ENCODE results near the gene DCXR. TPM values are rescaled to one million over a fixed set of nuclear protein-coding genes. Genes with fewer than 3 reads are reported as not detected.

The DCXR gene
- total RNA-seq, 1 experiment from 2014 or later = 140 TPM

DNA sequence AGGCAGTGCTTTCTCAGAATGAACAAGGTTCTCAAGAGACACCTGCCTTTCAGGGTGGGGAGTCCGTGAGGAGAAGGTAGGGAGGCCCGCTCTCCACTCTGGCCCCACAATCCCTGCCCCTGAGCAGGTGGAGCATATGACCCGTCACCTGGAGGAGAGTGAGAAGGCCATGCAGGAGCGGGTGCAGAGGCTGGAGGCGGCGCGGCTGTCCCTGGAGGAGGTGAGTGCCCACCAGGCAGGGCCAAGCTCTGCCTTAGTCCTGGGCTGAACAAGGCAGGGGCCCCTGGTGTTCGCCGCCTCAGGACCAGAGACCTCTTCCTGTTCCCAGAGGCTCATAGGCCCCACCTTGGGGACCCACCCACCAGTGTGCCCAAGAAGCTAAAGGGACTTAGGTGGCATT lies 8.5 kb downstream of the DCXR start:
- intact Hi-C loops (cut with micrococcal nuclease; ENCODE audit: unreplicated experiment) = no loop called here
- H3K4me1 ChIP-seq (ENCODE audit: insufficient read depth, low read length, poor library complexity, severe bottlenecking) = peaks cover 7% of the 10 kb centered on the region
- ChIA-PET CTCF (no interaction called here), POLR2A (ENCODE audit: low non-redundant PET) (no interaction called here)
- H3K36me3 ChIP-seq (ENCODE audit: insufficient read depth, low read length, poor library complexity, severe bottlenecking) = peaks cover 5% of the 10 kb centered on the region
- H3K27ac ChIP-seq (ENCODE audit: low read depth, low read length, poor library complexity, severe bottlenecking) = no peak overlapping the region
- no peaks in the 10 kb centered on the region for H3K27me3 ChIP-seq (replicated peaks; ENCODE audit: insufficient read depth, low read depth, low read length, poor library complexity)
- no peak overlapping the region for H3K4me3 ChIP-seq (ENCODE audit: low read depth, low read length, poor library complexity, severe bottlenecking)
- no peaks in the 10 kb centered on the region for H3K9me3 ChIP-seq (ENCODE audit: low read depth, low read length, poor library complexity, severe bottlenecking)
- TF ChIP-seq, protein P1, sequence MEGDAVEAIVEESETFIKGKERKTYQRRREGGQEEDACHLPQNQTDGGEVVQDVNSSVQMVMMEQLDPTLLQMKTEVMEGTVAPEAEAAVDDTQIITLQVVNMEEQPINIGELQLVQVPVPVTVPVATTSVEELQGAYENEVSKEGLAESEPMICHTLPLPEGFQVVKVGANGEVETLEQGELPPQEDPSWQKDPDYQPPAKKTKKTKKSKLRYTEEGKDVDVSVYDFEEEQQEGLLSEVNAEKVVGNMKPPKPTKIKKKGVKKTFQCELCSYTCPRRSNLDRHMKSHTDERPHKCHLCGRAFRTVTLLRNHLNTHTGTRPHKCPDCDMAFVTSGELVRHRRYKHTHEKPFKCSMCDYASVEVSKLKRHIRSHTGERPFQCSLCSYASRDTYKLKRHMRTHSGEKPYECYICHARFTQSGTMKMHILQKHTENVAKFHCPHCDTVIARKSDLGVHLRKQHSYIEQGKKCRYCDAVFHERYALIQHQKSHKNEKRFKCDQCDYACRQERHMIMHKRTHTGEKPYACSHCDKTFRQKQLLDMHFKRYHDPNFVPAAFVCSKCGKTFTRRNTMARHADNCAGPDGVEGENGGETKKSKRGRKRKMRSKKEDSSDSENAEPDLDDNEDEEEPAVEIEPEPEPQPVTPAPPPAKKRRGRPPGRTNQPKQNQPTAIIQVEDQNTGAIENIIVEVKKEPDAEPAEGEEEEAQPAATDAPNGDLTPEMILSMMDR (conservative IDR thresholded peaks at IDR 0.05; ENCODE audit: low read depth, low read length) = no peak
- no peak for TF ChIP-seq EZH2 (IDR thresholded peaks at IDR 0.05; ENCODE audit: borderline replicate concordance, low read depth, low read length, poor library complexity, severe bottlenecking)
- no TSS peak for BruUV-seq (replicated peaks)
- no peak for DNase-seq (ENCODE audit: low spot score)

GRCh38 chr17:82028246-82028645 lies 9.3 kb downstream of the DCXR start:
- Histone ChIP-seq H3K4me1 (ENCODE audit: insufficient read depth, low read length, poor library complexity, severe bottlenecking) (peaks cover 9% of the 10 kb centered on the region), H3K27ac (ENCODE audit: low read depth, low read length, poor library complexity, severe bottlenecking) (no peak overlapping the region), H3K4me3 (ENCODE audit: low read depth, low read length, poor library complexity, severe bottlenecking) (no peak overlapping the region), H3K27me3 (replicated peaks; ENCODE audit: insufficient read depth, low read depth, low read length, poor library complexity) (no peaks in the 10 kb centered on the region), H3K9me3 (ENCODE audit: low read depth, low read length, poor library complexity, severe bottlenecking) (no peaks in the 10 kb centered on the region), H3K36me3 (ENCODE audit: insufficient read depth, low read length, poor library complexity, severe bottlenecking) (peaks cover 5% of the 10 kb centered on the region)
- CTCF ChIA-PET = no interaction called here
- POLR2A ChIA-PET (ENCODE audit: low non-redundant PET) = no interaction called here
- BruUV-seq (replicated peaks) = no TSS peak
- intact Hi-C loops (cut with micrococcal nuclease; ENCODE audit: unreplicated experiment) = no loop called here
- TF ChIP-seq, protein P1 (conservative IDR thresholded peaks at IDR 0.05; ENCODE audit: low read depth, low read length) = no peak
- no peak for TF ChIP-seq EZH2 (IDR thresholded peaks at IDR 0.05; ENCODE audit: borderline replicate concordance, low read depth, low read length, poor library complexity, severe bottlenecking)
- no peak for DNase-seq (ENCODE audit: low spot score)

DNA sequence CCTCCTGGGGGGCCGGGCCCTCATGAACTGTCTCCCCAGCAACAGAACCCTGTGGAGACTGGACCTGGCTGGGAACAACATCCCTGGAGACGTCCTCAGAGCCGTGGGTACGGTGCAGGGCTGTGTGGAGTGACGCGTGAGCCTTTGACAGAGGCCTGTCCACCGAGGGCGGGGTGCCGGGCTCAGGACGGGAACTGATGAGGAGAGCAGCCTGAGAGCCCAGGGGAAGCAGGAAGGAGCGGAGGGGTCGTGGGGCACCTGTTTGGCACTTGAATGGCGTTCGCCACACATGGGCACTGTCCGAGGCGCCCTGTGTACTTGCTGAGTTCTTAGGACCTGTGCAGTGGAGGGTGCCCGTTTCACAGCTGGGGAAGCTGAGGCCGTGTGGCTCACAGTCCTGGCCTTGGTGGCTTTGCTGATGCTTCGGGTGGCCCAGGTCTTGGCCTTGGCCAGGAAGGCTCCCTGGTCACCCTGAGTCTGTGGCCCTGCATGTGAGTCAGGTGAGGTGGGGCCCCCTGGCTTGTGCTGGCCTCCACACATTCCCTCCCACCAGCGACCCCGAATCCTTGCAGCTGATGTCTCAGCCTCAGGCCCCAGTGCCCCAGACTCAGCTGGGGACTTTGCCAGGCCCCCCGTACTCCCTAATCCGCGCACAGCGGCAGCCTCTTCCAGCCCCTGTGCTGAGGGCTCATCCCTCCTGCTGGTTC lies 11.9 kb downstream of the DCXR start:
- no peaks in the 10 kb centered on the region for H3K9me3 ChIP-seq (ENCODE audit: low read depth, low read length, poor library complexity, severe bottlenecking)
- intact Hi-C loops (cut with micrococcal nuclease; ENCODE audit: unreplicated experiment) = no loop called here
- H3K36me3 ChIP-seq (ENCODE audit: insufficient read depth, low read length, poor library complexity, severe bottlenecking) = peaks cover 5% of the 10 kb centered on the region
- no peak overlapping the region for H3K4me3 ChIP-seq (ENCODE audit: low read depth, low read length, poor library complexity, severe bottlenecking)
- POLR2A ChIA-PET (ENCODE audit: low non-redundant PET) = no interaction called here
- peaks cover 20% of the 10 kb centered on the region for H3K4me1 ChIP-seq (ENCODE audit: insufficient read depth, low read length, poor library complexity, severe bottlenecking)
- TF ChIP-seq, protein P1 (conservative IDR thresholded peaks at IDR 0.05; ENCODE audit: low read depth, low read length) = no peak
- TF ChIP-seq EZH2 (IDR thresholded peaks at IDR 0.05; ENCODE audit: borderline replicate concordance, low read depth, low read length, poor library complexity, severe bottlenecking) = no peak
- H3K27me3 ChIP-seq (replicated peaks; ENCODE audit: insufficient read depth, low read depth, low read length, poor library complexity) = no peaks in the 10 kb centered on the region
- DNase-seq (ENCODE audit: low spot score) = no peak
- no TSS peak for BruUV-seq (replicated peaks)
- no peak overlapping the region for H3K27ac ChIP-seq (ENCODE audit: low read depth, low read length, poor library complexity, severe bottlenecking)
- CTCF ChIA-PET = interaction anchor here (0.6 kb wide), 1 partner anchor 13 kb away, joined by 3 read pairs; no protein-coding TSS in a partner anchor

Measured in A673 (cell line).